K562 (cell line): ENCODE measurements around the gene RGS3. TPM values are rescaled to one million over a fixed set of nuclear protein-coding genes. Genes with fewer than 3 reads are reported as not detected.

Experiments
- ATAC-seq: fragments of 200-7000 bp; cut with Tn5 transposase; 3 replicates; pipeline ENCODE4 v1.9.1; 2020; ENCODE audit warnings: moderate library complexity
- BruUV-seq: library from RNA; stranded (reverse); fragments of 400-500 nt; replicated peaks from 2 replicates; lab custom pipeline; 2021; lab: Mats Ljungman, UMichigan
- CTCF ChIA-PET: fragments of 300-600 bp; formaldehyde crosslinking; extraction: SDS; loops from one replicate; lab custom pipeline; 2021; ENCODE audit warnings: low intra/inter-chr PET ratio; lab: Yijun Ruan, JAX
- POLR2A ChIA-PET: fragments of 300-600, 350-650 bp; sonication (Branson Sonifier 250); formaldehyde crosslinking; extraction: SDS; loops from one replicate; lab custom pipeline; 2021; ENCODE audit warnings: antibody characterized with exemption, inconsistent platforms; lab: Yijun Ruan, JAX
- DNase-seq, 4 experiments: peaks; one replicate each; pipeline versions ENCODE4 v3.0.0 to v3.0.0-alpha.2; 2011 to 2018; ENCODE audit warnings: low spot score in 3 of 4, mixed read lengths in 3 of 4; ENCODE audit errors: extremely low read depth in 1 of 4
- FAIRE-seq: peaks from 2 replicates; lab custom pipeline; 2011; peaks lifted over from hg19 to GRCh38; lab: Jason Lieb, UNC
- H2AFZ ChIP-seq: 2 replicates; pipeline ENCODE4 v1.6.0; 2011; ENCODE audit warnings: low read depth, low read length, control low read depth, inconsistent platforms
- H3K27ac ChIP-seq: fragments of 200-600 bp; 3 replicates; pipeline ENCODE4 v1.8.0; 2011; ENCODE audit warnings: low read depth, mild to moderate bottlenecking, control low read depth, inconsistent platforms, low read length, moderate library complexity, mixed read lengths; ENCODE audit errors: extremely low read depth
- H3K27me3 ChIP-seq, 2 experiments: fragments of 300-600 bp in 1 of 2; 2 replicates in 1 of 2; 3 replicates in 1 of 2; pipeline versions ENCODE4 v1.6.0 to v1.8.0; 2011; ENCODE audit warnings: inconsistent platforms in 2 of 2, low read length in 2 of 2, mild to moderate bottlenecking in 1 of 2, mixed read lengths in 1 of 2, moderate library complexity in 1 of 2; ENCODE audit not compliant: control insufficient read depth in 2 of 2, insufficient read depth in 2 of 2
- H3K36me3 ChIP-seq: fragments of 300-600 bp; 3 replicates; pipeline ENCODE4 v1.8.0; 2011; ENCODE audit warnings: mild to moderate bottlenecking, low read length, inconsistent platforms; ENCODE audit not compliant: control insufficient read depth, insufficient read depth
- H3K4me1 ChIP-seq, 2 experiments: fragments of 200-600 bp in 1 of 2; replicated peaks in 1 of 2; 2 replicates in 1 of 2; 3 replicates in 1 of 2; pipeline versions ENCODE4 v1.5.1 to v1.8.0; 2011; ENCODE audit warnings: inconsistent platforms in 2 of 2, low read length in 2 of 2, mild to moderate bottlenecking in 1 of 2, mixed read lengths in 1 of 2, moderate library complexity in 1 of 2; ENCODE audit not compliant: control insufficient read depth in 2 of 2, insufficient read depth in 2 of 2
- H3K4me2 ChIP-seq: 2 replicates; pipeline ENCODE4 v1.6.1; 2011; ENCODE audit warnings: low read length, control low read depth, inconsistent platforms, mixed read lengths; ENCODE audit not compliant: insufficient read depth
- H3K4me3 ChIP-seq: fragments of 200-600 bp; sonication (generic), shearing (Covaris generic); 2 replicates; pipeline ENCODE4 v1.5.1; 2016; ENCODE audit warnings: control low read depth, inconsistent platforms
- H3K79me2 ChIP-seq: fragments of 200-600 bp; 3 replicates; pipeline ENCODE4 v1.8.0; 2011; ENCODE audit warnings: low read length, inconsistent platforms; ENCODE audit not compliant: control insufficient read depth, insufficient read depth
- H3K9ac ChIP-seq, 2 experiments: 2 replicates each; pipeline versions ENCODE4 v1.6.0 to v1.6.1; 2011; ENCODE audit warnings: low read depth in 2 of 2, low read length in 2 of 2, control low read depth in 1 of 2, inconsistent platforms in 1 of 2, mild to moderate bottlenecking in 1 of 2, mixed read lengths in 1 of 2; ENCODE audit not compliant: insufficient read depth in 1 of 2
- H3K9me1 ChIP-seq: one replicate; pipeline ENCODE4 v1.6.0; 2011; ENCODE audit warnings: inconsistent platforms, mild to moderate bottlenecking, low read length, moderate library complexity; ENCODE audit not compliant: control insufficient read depth, insufficient read depth
- H3K9me3 ChIP-seq: replicated peaks from 2 replicates; pipeline ENCODE4 v1.5.1; 2011; ENCODE audit warnings: low read depth, low read length, inconsistent platforms; ENCODE audit not compliant: control insufficient read depth, insufficient read depth
- H4K20me1 ChIP-seq: replicated peaks from 2 replicates; pipeline ENCODE4 v1.6.1; 2011; ENCODE audit warnings: low read length, inconsistent platforms, mixed read lengths; ENCODE audit not compliant: control insufficient read depth, insufficient read depth
- ATF7 ChIP-seq: fragments of 450-650 bp; IDR thresholded peaks from 2 replicates; pipeline ENCODE4 v1.7.1; 2014; ENCODE audit warnings: mild to moderate bottlenecking, moderate library complexity
- BRD9 ChIP-seq: fragments of 450-650 bp; IDR thresholded peaks from 2 replicates; pipeline ENCODE4 v1.6.1; 2018; ENCODE audit warnings: low read depth; ENCODE audit not compliant: partially characterized antibody
- GATA2 ChIP-seq: sonication (generic); formaldehyde crosslinking; IDR thresholded peaks from 2 replicates; pipeline ENCODE4 v1.4.0; 2020; ENCODE audit warnings: mild to moderate bottlenecking, missing genetic modification reagents
- IFI16 ChIP-seq: fragments of 250-450 bp; sonication (Bioruptor Pico); IDR thresholded peaks from 2 replicates; pipeline ENCODE4 v2.1.2; 2022; ENCODE audit warnings: mild to moderate bottlenecking, inconsistent platforms
- NFRKB ChIP-seq: fragments of 450-650 bp; IDR thresholded peaks from 2 replicates; pipeline ENCODE4 v1.6.1; 2016; ENCODE audit warnings: low read depth
- OTX1 ChIP-seq: fragments of 450-650 bp; formaldehyde crosslinking; IDR thresholded peaks from 2 replicates; pipeline ENCODE4 v1.4.0; 2022; ENCODE audit warnings: mild to moderate bottlenecking
- TARDBP ChIP-seq: fragments of 450-650 bp; IDR thresholded peaks from 2 replicates; pipeline ENCODE4 v1.6.1; 2016
- TEAD4 ChIP-seq, 2 experiments: sonication (generic) in 1 of 2; formaldehyde crosslinking in 1 of 2; IDR thresholded peaks; 2 replicates each; pipeline versions ENCODE4 v1.6.1 to v1.8.0; 2012 to 2022; ENCODE audit warnings: borderline replicate concordance in 1 of 2, inconsistent platforms in 1 of 2, low read length in 1 of 2, mild to moderate bottlenecking in 1 of 2, missing genetic modification reagents in 1 of 2
- USF2 ChIP-seq: sonication (generic); formaldehyde crosslinking; IDR thresholded peaks from 2 replicates; pipeline ENCODE4 v1.5.0; 2020; ENCODE audit warnings: missing genetic modification reagents
- ZC3H11A ChIP-seq: IDR thresholded peaks from 2 replicates; pipeline ENCODE4 v1.6.1; 2012; ENCODE audit warnings: low read depth, low read length, improper control_type of control experiment
- ZC3H8 ChIP-seq: fragments of 450-650 bp; IDR thresholded peaks from 2 replicates; pipeline ENCODE4 v1.6.1; 2017
- ZFP30 ChIP-seq: fragments of 250-450 bp; sonication (Bioruptor Pico); IDR thresholded peaks from 2 replicates; pipeline ENCODE4 v1.8.0; 2022; ENCODE audit warnings: moderate library complexity, mild to moderate bottlenecking, inconsistent platforms, borderline replicate concordance
- ZKSCAN8 ChIP-seq: fragments of 200-800 bp; sonication (Bioruptor generic); IDR thresholded peaks from 2 replicates; pipeline ENCODE4 v1.6.1; 2016; ENCODE audit warnings: missing genetic modification characterization, missing compliant biosample characterization
- ZNF24 ChIP-seq: fragments of 450-650 bp; IDR thresholded peaks from 2 replicates; pipeline ENCODE4 v1.6.1; 2016
- WGBS: fragments of 100-300 bp; shearing (Covaris generic); methylation state at CpG from one replicate; pipeline ENCODE4 v1.1.6; 2016; ENCODE audit warnings: low coverage, mixed read lengths; ENCODE audit not compliant: insufficient coverage; ENCODE audit errors: missing lambda C conversion rate; 5-methylcytosine and 5-hydroxymethylcytosine counted together
- in situ Hi-C: fragments of 300-500 bp; cut with MboI; formaldehyde crosslinking; loops from 4 replicates; pipeline ENCODE4 v1.15.0; 2018; ENCODE audit warnings: inconsistent platforms, mixed read lengths
- intact Hi-C: fragments of 100-400 bp; cut with micrococcal nuclease; formaldehyde crosslinking; loops from 2 replicates; pipeline ENCODE4 v1.14.2; 2022
- polyA plus RNA-seq, 8 experiments: library from polyadenylated mRNA; depleted of rRNA in 4 of 8; stranded (reverse) in 5 of 8; unstranded in 3 of 8; fragments of >200 nt; fragmentation: Nextera tagmentation in 2 of 8; fragmentation: Illumina TruSeq in 1 of 8; extraction: Ambion mirVana in 2 of 8; extraction: Trizol in 1 of 8; gene quantifications; 2 replicates each; pipeline versions ENCODE4 v1.2.1 to v1.2.3, GENCODE V29; 2011 to 2014; ENCODE audit warnings: inconsistent platforms in 1 of 8, missing spikeins in 1 of 8
- total RNA-seq, 7 experiments: library from RNA; depleted of rRNA in 6 of 7; stranded (reverse); fragments of >200 nt in 6 of 7; fragmentation: Illumina TruSeq in 2 of 7; extraction: Trizol in 2 of 7; gene quantifications; 2 replicates each; pipeline versions ENCODE4 v1.2.1 to v1.2.3, GENCODE V29; 2011 to 2021; ENCODE audit warnings: low replicate concordance in 1 of 7
- TF ChIP-seq, protein P1 (sequence below): sonication (generic); formaldehyde crosslinking; IDR thresholded peaks from 2 replicates; pipeline ENCODE4 v1.8.1; 2023; ENCODE audit warnings: mild to moderate bottlenecking, missing genetic modification reagents
- TF ChIP-seq, protein P2 (sequence below): fragments of 450-650 bp; IDR thresholded peaks from 2 replicates; pipeline ENCODE4 v1.7.1; 2018; ENCODE audit warnings: mild to moderate bottlenecking, low read depth; ENCODE audit not compliant: partially characterized antibody

Gene RGS3
- total and polyA plus RNA-seq, 9 of the 15 experiments (the other 6 are each of a cell fraction or from before 2014, with no cell fraction given): 0.08 to 2.9 (median 0.95) TPM

DNA sequence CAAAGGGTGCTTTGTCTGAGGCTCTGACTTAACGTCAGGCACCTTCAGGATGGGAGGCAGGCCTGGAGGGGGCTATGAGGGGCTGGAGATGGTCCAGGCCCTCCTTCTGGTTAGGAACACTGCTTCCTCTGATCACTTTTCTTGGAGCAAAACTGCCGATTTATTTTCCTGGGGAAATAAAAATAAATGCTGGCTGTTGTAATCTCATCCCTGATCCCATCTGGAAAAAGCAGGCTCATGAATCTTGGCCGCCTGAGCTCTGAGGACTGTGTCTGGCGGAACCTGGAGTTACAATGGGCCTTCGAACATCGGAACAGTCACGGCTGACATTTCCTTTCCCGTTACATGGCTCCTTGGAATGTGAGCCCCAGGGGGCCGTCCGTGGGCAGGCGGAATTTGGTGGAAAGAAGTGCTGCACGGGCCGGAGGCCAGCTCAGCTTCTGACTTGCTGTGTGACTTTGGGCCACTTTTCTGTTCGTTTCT, 157.8 kb downstream of the RGS3 start:
- no peak overlapping the region for H3K4me2 ChIP-seq
- ATAC-seq: no peak

More for the DNA sequence above, 157.8 kb downstream of the RGS3 start:
- no TSS peak for BruUV-seq
- intact Hi-C loops: no loop called here
- no peak overlapping the region for H3K9ac ChIP-seq
- 8% methylated on average over 14 of the region's 14 CpGs for WGBS
- H4K20me1 ChIP-seq: no peaks in the 10 kb centered on the region; the same call in 1 of the 2 replicates
- POLR2A ChIA-PET: no interaction called here
- no peaks in the 10 kb centered on the region for H3K9me3 ChIP-seq
- CTCF ChIA-PET: no interaction called here
- no peaks in the 10 kb centered on the region for H3K36me3 ChIP-seq
- H3K9me1 ChIP-seq: no peaks in the 10 kb centered on the region
- no peak for TF ChIP-seq TEAD4 (IDR thresholded peaks at IDR 0.05; ENCODE audit: low read length)
- no peak for TF ChIP-seq TEAD4 (CRISPR knock-in tag; IDR thresholded peaks at IDR 0.05; ENCODE audit: borderline replicate concordance)
- no peak for TF ChIP-seq ATF7
- TF ChIP-seq IFI16 (CRISPR knock-in tag): no peak
- no peak for TF ChIP-seq ZNF24
- no peak for TF ChIP-seq ZC3H8
- no peak for TF ChIP-seq ZKSCAN8 (CRISPR knock-in tag)
- TF ChIP-seq, protein P1, sequence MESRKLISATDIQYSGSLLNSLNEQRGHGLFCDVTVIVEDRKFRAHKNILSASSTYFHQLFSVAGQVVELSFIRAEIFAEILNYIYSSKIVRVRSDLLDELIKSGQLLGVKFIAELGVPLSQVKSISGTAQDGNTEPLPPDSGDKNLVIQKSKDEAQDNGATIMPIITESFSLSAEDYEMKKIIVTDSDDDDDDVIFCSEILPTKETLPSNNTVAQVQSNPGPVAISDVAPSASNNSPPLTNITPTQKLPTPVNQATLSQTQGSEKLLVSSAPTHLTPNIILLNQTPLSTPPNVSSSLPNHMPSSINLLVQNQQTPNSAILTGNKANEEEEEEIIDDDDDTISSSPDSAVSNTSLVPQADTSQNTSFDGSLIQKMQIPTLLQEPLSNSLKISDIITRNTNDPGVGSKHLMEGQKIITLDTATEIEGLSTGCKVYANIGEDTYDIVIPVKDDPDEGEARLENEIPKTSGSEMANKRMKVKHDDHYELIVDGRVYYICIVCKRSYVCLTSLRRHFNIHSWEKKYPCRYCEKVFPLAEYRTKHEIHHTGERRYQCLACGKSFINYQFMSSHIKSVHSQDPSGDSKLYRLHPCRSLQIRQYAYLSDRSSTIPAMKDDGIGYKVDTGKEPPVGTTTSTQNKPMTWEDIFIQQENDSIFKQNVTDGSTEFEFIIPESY (CRISPR knock-in tag): no peak
- no peak for TF ChIP-seq BRD9
- no peak for TF ChIP-seq ZFP30 (CRISPR knock-in tag)
- TF ChIP-seq NFRKB: no peak
- no peak for TF ChIP-seq OTX1
- no peak for TF ChIP-seq ZC3H11A
- TF ChIP-seq, protein P2, sequence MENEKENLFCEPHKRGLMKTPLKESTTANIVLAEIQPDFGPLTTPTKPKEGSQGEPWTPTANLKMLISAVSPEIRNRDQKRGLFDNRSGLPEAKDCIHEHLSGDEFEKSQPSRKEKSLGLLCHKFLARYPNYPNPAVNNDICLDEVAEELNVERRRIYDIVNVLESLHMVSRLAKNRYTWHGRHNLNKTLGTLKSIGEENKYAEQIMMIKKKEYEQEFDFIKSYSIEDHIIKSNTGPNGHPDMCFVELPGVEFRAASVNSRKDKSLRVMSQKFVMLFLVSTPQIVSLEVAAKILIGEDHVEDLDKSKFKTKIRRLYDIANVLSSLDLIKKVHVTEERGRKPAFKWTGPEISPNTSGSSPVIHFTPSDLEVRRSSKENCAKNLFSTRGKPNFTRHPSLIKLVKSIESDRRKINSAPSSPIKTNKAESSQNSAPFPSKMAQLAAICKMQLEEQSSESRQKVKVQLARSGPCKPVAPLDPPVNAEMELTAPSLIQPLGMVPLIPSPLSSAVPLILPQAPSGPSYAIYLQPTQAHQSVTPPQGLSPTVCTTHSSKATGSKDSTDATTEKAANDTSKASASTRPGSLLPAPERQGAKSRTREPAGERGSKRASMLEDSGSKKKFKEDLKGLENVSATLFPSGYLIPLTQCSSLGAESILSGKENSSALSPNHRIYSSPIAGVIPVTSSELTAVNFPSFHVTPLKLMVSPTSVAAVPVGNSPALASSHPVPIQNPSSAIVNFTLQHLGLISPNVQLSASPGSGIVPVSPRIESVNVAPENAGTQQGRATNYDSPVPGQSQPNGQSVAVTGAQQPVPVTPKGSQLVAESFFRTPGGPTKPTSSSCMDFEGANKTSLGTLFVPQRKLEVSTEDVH: no peak
- no peak for TF ChIP-seq TARDBP
- no peak for TF ChIP-seq USF2
- TF ChIP-seq GATA2: no peak
- H3K4me3 ChIP-seq: no peak overlapping the region
- no peak overlapping the region for H2AFZ ChIP-seq
- no peaks in the 10 kb centered on the region; a peak in 2 of 5 replicates for H3K4me1 ChIP-seq
- no peak overlapping the region for H3K27ac ChIP-seq
- FAIRE-seq: no peak
- peaks cover 43 to 62% of the 10 kb centered on the region in 2 experiments; a peak in 4 of 5 replicates for H3K27me3 ChIP-seq
- in situ Hi-C loops: no loop called here
- H3K79me2 ChIP-seq: no peaks in the 10 kb centered on the region
- DNase-seq: no peak
